Activated CD4-positive, CD25-positive, alpha-beta regulatory T cell treated with anti-CD3 and anti-CD28 coated beads, Interleukin-2, amount 50 U/mL, for 72 hours (primary cell): Measurements from ENCODE around the gene STPG4.
"Not testable (repeated sequence)": the region's sequence is repeated elsewhere in the genome, so short reads cannot be mapped to it uniquely, and the experiment has no call there.

Experiments
- DNase-seq: peaks from one replicate; pipeline ENCODE4 v3.0.0; 2021

STPG4 gene

DNA sequence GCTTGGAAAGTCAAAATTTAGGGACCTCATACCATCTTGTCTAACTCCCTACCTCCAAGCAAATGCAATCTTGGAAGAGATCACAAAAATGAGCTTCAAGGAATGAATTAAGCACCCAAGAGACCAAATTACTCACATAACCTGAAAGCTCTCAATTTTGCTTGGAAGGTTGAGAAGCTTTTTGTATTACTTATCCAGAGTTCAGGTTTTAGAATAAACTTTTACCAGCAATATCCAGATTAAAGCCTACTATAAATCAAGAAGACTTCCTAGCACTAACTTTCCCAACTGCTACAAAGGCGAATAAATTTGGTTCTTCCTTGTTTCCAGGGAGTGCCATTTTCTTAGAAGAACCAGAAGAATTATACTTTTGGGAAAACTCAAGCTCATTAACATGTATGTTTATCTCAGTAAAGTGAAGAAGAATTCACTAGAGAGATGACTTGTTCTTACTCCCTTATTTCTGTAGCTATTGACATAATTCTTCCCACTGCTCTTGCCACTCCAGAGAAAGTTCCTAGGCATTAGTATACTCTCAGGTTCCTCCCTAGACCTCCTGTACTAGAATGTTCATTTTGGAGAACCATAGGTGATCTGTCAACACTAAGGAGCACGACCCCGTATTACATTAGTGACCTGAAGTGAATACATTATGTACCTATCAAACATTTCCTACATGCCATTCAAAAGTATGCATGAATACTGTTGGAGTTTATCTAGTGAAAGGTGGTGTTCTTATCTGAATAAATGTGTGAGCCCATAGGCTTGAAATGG is 18.0 kb upstream of the STPG4 start:
- DNase-seq, result no peak

DNA sequence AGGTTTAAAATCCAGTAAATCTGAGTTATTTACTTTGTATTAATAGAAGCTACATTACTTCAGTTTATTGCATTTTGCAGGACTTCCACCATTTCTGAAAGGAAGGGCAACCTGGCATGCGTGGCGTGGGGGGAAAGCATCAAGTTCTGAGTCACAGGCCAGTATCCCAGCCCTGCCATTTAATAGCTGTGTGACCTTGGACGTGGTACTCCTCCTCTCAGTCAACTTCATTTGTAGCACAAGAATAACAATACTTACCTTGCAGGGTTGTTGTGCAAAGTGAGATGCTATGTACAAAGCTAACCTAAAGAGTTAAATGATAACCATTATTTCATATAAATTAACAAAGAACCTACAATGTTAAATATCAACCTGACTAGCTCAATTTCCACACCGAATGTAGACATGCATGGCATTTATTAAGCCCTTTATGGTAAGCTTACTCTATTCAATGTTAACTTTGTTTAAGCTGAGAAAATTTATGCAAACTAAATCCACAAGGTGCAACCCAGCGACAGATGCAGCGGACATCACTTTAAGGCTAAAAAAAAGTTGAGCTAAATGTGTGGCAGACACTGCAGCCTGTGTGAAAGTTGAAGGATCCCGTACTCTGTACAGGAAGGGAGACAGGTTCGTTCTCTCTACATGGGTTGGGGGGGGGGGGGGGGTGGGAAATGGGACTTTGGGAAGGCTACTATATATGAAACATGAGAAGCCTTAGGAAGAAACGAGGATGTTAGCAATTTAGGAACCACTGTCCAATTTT is 17.2 kb upstream of the STPG4 start:
- no peak for DNase-seq

DNA sequence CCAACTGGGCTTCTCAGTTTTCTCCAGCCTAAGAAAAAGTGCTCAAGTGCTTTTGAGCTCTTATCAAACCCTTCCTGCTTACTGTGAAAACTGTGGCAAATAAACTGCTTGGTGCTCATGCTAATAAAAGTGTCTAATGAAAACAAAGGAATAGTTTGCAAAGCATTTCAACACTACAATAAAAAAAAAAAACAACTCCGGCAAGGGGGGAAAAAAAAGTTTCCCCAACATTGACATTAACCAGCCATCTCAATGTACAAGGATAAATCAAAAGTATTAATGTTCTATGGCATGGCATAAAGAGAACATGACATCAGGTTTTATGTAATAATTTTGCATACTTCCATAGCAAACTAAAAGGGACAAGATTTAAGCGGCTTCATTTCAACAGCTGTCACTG is 14.7 kb upstream of the STPG4 start:
- DNase-seq, result no peak

DNA sequence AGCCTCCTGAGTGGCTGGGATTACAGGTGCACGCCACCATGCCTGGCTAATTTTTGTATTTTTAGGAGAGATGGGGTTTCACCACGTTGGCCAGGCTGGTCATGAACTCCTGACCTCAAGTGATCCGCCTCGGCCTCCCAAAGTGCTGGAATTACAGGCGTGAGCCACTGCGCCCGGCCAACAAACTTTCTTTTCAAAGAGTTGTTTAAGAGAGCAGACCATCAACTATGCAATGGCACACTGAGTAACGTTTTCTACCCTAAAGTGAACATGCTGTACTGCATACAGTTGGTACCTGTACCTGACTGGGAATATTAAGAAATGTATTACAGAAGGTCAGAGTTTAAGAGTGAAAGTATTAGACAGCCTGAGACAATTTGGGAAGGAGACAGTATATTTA is 13.8 kb upstream of the STPG4 start:
- DNase-seq, result not testable (repeated sequence)

DNA sequence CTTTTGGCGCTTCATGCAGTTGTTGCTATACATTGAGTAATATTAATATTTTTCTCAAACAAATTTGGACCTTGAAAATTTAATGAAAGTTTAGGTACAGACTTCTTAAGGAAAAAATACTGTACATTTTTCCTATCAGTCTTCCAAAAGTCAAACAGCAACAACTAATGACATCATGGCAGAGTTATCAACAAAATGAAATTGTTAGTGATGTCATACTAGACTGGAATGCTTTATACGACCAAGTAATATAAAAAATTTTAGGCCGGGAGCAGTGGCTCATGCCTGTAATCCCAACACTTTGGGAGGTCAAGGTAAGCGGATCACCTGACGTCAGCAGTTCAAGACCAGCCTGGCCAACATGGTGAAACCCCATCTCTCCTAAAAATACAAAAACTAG is 12.0 kb upstream of the STPG4 start:
- no peak for DNase-seq

DNA sequence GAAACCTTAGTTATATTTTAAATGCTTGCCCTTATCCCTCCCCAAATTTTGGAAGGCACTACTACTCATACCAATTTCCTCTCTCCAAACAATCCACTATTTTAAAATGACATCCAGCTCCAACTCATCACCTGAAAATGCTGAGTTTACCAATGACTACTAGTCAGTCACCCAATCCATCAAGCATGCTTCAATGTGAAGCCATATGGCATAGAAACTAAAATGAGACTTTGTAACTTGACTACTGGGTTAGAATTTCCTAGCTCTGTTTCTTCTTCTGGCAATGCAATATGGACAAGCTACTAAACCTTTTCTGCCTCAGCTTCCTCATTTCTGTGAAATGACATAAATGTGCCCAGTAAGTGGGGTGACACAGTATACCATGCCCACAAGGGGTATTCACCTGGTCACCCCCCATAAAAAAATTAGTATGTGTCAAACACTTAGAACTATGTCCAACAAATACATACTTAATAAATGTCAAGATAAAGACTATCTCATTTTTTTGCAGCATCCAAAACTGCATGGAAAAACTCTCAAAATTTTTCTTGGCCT is 10.0 kb upstream of the STPG4 start:
- DNase-seq, result no peak

DNA sequence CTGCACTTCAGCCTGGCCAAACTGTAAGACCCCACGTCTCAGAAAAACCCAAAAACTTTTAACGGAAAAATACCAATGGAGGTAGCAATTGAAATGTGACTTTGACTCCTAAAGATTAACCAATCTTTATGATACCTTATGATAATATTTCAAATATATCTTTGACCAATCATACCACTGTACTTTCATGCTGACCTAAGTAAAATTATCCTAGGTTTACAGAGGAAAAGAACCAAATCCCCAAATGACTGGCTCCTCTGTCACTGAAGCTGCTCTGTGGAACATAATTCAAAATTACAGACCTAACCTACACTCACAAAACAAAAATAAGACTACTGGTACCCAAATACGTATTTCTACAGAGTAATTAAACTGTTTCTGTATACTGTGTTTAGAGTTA is 7.7 kb upstream of the STPG4 start:
- no peak for DNase-seq

DNA sequence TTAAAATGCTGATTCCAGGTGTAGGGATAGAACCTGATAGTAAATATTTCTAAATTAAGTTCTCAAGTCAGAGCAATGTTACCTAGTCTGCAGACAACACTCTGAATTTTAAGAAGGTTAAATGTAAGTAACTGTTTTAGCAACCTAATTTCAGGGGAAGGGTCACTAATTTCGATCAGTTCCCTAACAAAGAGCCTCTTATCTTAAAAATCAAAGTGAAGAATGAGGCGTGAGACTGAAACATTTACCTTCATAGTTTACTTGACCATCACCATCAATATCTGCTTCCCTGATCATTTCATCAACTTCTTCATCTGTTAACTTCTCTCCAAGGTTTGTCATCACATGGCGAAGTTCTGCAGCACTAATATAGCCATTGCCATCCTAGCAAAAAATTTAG is 6.4 kb upstream of the STPG4 start:
- DNase-seq, result no peak

DNA sequence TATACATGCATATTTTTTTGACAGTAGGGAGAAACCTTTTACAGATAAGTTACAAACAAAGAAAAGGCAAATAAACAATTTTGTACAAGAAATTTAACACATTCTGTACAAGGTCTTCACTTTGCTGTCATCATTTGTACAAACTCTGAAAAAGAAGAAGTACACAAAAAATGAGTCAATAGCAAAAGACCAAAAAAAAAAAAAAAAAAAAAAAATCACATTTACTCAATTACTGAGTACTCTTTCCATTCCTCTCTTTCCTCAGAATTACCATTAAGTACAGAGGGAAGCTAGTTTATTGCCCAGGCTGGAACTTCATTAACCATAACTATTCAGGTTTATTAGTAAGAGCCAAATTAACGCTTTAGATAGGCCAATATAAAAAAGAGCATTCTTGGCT is 5.6 kb upstream of the STPG4 start:
- no peak for DNase-seq

DNA sequence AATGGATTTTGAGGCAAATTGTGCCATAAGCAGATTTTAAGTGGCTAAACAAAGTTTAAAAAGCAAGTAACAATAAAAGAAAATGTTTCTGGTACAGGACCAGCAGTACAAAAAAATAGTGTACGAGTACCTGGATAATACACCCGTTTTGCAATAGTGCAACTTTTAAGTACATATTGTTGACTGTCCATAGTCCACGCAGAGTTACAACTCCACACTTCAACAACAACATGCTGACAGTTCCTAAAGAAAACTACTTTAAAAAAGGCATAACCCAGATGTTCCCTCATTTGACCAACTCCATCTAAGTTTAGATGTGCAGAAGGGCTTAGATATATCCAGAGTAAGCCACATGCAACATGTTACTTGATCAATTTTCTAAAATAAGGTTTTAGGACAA is 5.1 kb upstream of the STPG4 start:
- DNase-seq, result no peak

DNA sequence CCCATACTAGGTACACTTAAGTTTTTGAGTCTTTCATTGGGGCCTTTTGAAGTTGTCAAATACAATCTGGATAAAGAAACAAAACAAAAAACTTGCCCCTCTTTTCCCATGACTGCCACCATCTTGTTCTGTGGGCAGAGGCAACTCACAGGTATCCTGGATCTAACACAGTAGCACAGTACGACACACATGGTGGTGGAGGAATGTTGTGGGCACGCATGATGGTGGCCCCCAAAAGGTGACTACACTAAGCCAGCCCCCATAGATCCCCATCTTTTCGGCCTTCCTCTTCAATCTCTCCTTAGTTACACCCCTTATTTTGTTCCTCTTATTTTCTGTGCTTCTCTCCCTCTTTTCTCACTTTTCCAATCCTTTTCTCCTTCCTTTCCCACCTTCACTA is 4.5 kb upstream of the STPG4 start:
- DNase-seq, result no peak

DNA sequence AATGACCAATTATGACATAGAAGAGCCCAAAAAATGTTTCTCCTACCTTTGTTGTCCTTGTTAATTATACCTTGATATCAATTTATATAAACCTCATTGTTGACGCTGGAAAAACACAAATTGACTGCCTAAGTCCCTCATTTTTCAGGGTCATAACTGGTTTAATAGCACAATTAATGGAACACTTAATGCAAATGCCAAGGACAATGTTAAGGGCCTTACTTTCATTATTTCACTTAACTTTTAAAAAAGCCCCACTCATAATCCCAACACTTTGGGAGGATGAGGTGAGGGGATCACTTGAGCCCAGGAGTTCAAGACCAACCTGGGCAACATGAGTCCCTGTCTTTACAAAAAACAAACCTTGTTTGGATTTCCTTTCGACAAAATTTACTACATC is 3.5 kb upstream of the STPG4 start:
- no peak for DNase-seq

DNA sequence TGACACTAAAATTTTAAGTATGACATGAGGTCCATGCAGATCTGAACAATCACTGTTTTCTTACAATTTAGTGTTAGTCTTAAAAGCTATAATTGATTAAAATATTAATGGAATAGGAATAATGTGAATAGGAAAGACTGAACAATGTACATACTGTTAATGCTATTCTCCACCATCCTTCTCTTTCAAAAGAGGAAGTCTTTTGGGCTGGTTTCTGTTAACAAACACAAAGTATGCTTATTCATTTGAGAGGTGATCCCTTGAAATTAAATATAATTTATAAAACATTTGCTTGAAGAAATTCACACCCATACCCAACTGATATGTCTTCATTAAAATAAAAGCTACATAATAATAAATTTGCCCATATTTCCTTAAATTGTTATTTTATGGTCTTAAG is 2.3 kb downstream of the STPG4 start:
- DNase-seq, result no peak

DNA sequence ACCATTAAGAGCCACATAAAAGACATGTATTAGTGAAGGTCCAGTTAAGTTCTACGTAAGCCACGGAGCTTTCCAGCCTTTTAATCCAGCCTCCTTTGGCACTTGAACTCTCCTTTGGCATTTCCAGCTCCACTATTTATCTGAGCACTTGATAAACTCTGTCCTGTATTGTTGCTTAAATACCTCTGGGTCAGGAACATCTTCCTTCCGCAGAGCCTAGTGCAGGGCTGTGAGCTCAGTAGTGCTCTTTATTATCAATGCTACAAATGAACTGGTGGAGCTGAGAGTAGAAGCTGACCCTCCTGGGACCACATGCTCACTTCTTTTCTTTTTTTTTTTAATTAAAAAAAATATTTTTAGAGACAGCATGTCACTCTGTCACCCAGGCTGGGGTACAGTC is 4.9 kb downstream of the STPG4 start:
- no peak for DNase-seq

DNA sequence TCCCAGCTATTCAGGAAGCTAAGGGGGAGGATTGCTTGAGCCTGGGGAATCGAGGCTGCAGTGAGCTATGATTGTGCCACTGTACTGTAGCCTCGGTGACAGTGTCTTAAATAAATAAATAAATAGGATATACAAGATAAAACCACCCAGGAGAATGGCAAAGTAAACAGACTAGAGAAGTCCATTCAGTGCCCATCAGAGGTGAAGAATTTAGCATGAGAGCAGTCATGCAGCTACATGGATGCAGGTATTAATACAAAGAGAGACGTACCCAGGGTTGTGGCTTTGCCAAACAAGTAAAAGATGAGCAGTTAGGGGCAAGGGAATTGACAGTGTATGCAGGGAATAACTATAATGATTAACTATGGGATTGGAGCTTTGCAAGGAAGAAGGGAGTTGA is 8.1 kb downstream of the STPG4 start:
- DNase-seq, result no peak

DNA sequence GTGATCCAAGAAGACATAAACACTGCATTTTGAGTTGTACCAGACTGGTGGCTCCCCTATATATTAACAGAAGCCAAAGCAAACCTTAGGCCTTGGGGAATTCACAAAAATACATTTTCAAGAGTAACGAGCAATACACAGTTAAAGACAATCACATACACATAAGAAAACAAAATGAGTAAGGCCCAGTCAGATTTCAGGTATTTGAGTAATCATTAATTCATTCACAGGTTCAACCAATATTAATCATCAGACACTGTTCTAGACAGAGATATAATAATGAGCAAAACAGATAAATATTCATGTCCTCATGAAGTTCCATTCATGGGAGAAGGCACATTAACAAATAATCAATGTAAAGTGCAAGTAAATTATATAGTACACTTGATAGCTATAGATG is 9.6 kb downstream of the STPG4 start:
- DNase-seq, result no peak

DNA sequence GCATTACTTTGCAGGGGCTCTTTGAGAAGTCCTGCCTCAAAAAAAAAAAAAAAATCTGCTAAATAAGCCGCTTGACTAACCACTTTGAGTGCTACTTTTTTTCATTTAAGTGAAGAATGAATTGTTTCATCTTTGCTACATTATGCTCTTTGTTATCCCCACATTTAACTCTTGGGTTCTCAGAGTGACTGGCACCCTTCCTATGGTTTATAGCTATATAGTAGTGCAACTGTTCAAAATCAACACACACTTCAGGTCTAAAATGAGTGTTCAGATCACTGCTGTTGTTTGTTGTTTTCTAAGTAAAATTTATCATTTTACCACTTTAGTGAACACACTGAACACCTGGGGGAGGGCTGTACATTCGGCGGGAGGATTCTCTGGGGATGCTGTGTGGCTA is 13.6 kb downstream of the STPG4 start:
- no peak for DNase-seq

DNA sequence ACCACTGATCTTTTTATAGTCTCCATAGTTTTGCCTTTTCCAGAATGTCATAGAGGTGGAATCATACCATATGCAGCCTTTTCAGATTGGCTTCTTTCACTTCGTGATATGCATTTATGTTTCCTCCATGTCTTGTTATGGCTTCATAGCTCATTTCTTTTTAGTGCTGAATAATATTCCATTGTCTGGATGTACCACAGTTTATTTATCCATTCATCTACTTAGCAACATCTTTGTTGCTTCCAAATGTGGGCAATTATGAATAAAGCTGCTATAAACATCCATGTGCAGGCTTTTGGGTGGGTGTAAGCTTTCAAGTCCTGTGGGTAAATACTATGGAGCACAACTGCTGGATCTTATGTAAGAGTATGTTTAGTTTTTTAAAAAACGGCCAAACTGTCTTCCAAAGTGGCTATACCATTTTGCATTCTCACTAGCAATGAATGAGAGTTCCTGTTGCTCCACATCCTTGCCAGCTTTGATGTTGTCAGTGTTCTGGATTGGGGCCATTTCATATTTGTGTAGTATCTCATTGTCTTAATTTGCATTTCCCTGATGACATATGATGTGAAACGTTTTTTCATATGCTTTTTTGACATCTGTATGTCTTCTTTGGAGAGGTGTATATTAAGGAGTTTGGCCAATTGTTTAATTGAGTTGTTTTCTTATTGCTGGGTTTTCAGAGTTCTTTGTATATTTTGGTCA is 20.6 kb downstream of the STPG4 start:
- no peak for DNase-seq

DNA sequence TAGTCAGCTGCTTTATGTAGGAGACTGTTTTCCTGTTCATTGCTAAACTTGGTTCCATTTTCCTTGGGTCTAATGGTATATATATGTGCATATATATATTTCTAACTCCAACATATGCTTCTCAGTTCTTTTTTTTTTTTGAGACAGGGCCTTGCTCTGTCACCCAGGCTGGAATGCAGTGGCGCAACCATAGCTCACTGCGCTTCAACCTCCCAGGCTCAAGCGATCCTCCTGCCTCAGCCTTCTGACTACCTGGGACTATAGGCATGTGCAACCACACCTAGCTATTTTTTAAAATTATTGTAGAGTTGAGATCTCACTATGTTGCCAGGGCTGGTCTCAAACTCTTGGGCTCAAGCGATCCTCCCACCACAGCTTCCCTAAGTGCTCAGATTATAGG is 22.1 kb downstream of the STPG4 start:
- no peak for DNase-seq

DNA sequence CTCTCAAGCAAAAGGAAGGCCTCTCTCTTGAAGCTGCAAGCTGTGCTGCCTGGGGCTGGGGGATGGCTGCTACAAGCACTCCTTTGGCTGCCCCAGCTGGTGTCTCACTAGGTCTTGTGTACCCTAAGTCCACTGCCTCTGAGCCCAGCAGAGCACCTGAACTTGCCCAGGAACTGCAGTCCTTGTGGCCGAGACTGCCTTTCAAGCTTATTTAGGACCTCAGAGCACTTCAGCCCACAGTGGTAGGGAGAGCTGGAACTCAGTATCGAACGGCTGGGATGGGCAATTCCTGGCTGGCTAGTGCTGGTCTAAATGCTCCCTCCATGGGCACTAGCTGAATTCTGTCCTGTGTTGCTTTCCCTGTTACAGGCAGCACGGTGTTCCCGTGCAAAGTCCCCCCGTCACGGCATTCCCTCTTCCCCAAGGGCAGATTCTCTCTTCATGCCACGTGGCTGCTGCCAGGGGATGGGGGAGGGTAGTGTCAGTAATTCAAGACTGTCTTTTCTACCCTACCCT is 25.9 kb downstream of the STPG4 start:
- no peak for DNase-seq

DNA sequence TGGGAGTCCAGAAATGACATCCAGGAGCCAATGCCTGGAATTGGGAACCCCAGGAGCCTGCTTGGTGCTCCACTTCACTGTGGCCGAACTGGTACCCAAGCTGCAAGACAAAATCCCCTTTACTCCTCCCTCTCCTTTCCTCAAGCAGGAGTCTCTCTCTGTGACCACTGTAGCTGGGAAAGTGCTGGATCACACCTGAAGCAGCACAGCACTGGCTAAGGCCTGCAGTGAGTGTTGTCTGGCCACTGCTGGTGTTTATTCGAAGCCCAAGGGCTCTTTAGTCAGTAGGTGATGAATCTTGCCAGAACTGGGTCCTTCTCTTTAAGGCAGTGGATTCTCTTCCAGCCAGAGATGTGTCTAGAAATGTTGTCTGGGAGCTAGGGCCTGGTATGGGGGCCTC is 26.4 kb downstream of the STPG4 start:
- DNase-seq, result no peak

DNA sequence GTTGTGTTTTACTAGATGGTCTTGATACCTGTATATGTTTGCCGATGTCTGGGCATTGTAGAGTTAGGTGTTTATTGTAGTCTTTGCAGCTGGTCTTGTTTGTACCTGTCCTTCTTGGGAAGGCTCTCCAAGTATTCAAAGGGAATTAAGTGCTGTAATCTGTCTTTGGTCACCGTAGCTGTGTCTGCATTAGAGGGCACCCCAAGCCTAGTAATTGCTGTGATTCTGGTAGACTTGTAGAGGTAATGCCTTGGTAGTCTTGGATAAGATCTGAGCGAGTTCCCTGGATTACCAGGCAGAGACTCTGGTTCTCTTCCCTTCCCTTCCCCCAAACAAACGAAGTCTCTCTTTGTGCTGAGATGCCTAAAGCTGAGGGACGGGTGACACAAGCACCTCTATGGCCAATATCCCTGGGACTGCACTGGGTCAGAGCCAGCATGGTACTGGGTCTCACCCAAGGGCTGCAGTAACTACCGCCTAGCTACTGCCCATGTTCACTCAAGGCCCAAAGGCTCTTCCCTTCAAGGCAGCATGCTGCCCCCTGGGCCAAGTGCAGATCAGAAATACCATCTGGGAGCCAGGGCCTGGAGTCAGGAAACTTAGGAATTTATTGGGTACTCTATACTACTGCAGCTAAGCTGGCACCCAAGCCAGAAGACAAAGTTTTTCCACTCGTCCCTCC is 27.1 kb downstream of the STPG4 start:
- no peak for DNase-seq

DNA sequence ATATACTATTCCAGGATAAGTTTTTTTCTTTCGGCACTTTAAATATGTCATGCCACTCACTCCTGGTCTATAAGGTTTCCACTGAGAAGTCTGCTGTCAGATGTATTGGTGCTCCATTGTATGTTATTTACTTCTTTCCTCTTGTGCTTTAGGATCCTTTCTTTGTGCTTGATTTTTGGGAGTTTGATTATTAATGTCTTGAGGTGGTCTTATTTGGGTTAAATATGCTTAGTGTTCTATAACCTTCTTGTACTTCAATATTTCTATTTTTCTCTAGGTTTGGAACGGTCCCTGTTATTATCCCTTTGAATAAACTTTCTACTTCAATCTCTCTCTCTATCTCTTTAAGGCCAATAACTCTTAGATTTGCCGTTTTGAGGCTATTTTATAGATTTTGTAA is 28.3 kb downstream of the STPG4 start:
- DNase-seq, result no peak
